GM12878 (cell line): ENCODE measurements around the gene ANKAR. TPM values are rescaled to one million over a fixed set of nuclear protein-coding genes. Genes with fewer than 3 reads are reported as not detected.

Source experiments
- ATAC-seq: fragments of 200-7000 bp; cut with Tn5 transposase; 3 replicates; pipeline ENCODE4 v1.9.1; 2020; ENCODE audit warnings: mild to moderate bottlenecking, moderate library complexity
- BruUV-seq: library from RNA; stranded (reverse); fragments of 400-500 nt; replicated peaks from 2 replicates; lab custom pipeline; 2021; lab: Mats Ljungman, UMichigan
- CTCF ChIA-PET: fragments of 300-600 bp; sonication (Branson Sonifier 250); formaldehyde crosslinking; extraction: SDS; loops from one replicate; lab custom pipeline; 2021; ENCODE audit warnings: inconsistent platforms; lab: Yijun Ruan, JAX
- POLR2A ChIA-PET: fragments of 350-600 bp; formaldehyde crosslinking; extraction: SDS; loops from one replicate; lab custom pipeline; 2021; ENCODE audit warnings: inconsistent platforms; lab: Charles Lee
- RAD21 ChIA-PET: fragments of 300-600 bp; sonication (Branson Sonifier 250); formaldehyde crosslinking; loops from one replicate; lab custom pipeline; 2023; ENCODE audit warnings: antibody characterized with exemption; ENCODE audit not compliant: unreplicated experiment; lab: Charles Lee
- SMC1A ChIA-PET: fragments of 300-600 bp; sonication (Branson Sonifier 250); formaldehyde crosslinking; loops from one replicate; lab custom pipeline; 2023; ENCODE audit not compliant: unreplicated experiment, uncharacterized antibody; lab: Charles Lee
- DNase-seq: peaks from one replicate; pipeline ENCODE4 v3.0.0-alpha.2; 2011; ENCODE audit warnings: low read depth, low spot score
- FAIRE-seq: peaks from 3 replicates; lab custom pipeline; 2011; peaks lifted over from hg19 to GRCh38; lab: Jason Lieb, UNC
- H2AFZ ChIP-seq: 2 replicates; pipeline ENCODE4 v1.6.0; 2011; ENCODE audit warnings: low read depth, low read length, control low read depth; ENCODE audit not compliant: control insufficient read depth
- H3K27ac ChIP-seq: 2 replicates; pipeline ENCODE4 v1.5.1; 2011; ENCODE audit warnings: control low read depth; ENCODE audit not compliant: control insufficient read depth, insufficient read depth
- H3K27me3 ChIP-seq, 2 experiments: replicated peaks in 1 of 2; 2 replicates each; pipeline versions ENCODE4 v1.6.0 to v1.6.1; 2011; ENCODE audit warnings: low read length in 1 of 2; ENCODE audit not compliant: control insufficient read depth in 2 of 2, insufficient read depth in 2 of 2
- H3K36me3 ChIP-seq, 2 experiments: 2 replicates each; pipeline ENCODE4 v1.5.1; 2011; ENCODE audit warnings: low read length in 1 of 2; ENCODE audit not compliant: control insufficient read depth in 2 of 2, insufficient read depth in 2 of 2
- H3K4me1 ChIP-seq: 2 replicates; pipeline ENCODE4 v1.6.1; 2011; ENCODE audit warnings: mild to moderate bottlenecking, low read length, moderate library complexity, mixed read lengths; ENCODE audit not compliant: control insufficient read depth, insufficient read depth
- H3K4me2 ChIP-seq: 2 replicates; pipeline ENCODE4 v1.6.0; 2011; ENCODE audit warnings: control low read depth; ENCODE audit not compliant: control insufficient read depth, insufficient read depth
- H3K4me3 ChIP-seq: fragments of 200-600 bp; sonication (generic); 2 replicates; pipeline ENCODE4 v1.5.1; 2016
- H3K79me2 ChIP-seq: 2 replicates; pipeline ENCODE4 v1.6.0; 2011; ENCODE audit warnings: low read length; ENCODE audit not compliant: control insufficient read depth, insufficient read depth
- H3K9ac ChIP-seq: 2 replicates; pipeline ENCODE4 v1.8.0; 2011; ENCODE audit warnings: low read length, control low read depth, mixed read lengths; ENCODE audit not compliant: control insufficient read depth, insufficient read depth
- H3K9me3 ChIP-seq: replicated peaks from 3 replicates; pipeline ENCODE4 v1.5.1; 2011; ENCODE audit warnings: mild to moderate bottlenecking, low read length; ENCODE audit not compliant: control insufficient read depth, insufficient read depth
- H4K20me1 ChIP-seq: 2 replicates; pipeline ENCODE4 v1.6.0; 2011; ENCODE audit not compliant: control insufficient read depth, insufficient read depth
- CBX5 ChIP-seq: sonication (generic); IDR thresholded peaks from 2 replicates; pipeline ENCODE4 v1.6.1; 2016; ENCODE audit warnings: low read depth, moderate library complexity, mild to moderate bottlenecking, inconsistent platforms
- LARP7 ChIP-seq: fragments of 450-650 bp; IDR thresholded peaks from 2 replicates; pipeline ENCODE4 v1.6.1; 2017; ENCODE audit warnings: mild to moderate bottlenecking
- MAX ChIP-seq: IDR thresholded peaks from 2 replicates; pipeline ENCODE4 v1.6.1; 2012; ENCODE audit warnings: low read depth, low read length, improper control_type of control experiment
- MEF2B ChIP-seq: fragments of 450-650 bp; IDR thresholded peaks from 2 replicates; pipeline ENCODE4 v1.6.1; 2018; ENCODE audit warnings: mild to moderate bottlenecking, moderate library complexity; ENCODE audit not compliant: partially characterized antibody, poor library complexity, severe bottlenecking
- NFIC ChIP-seq: IDR thresholded peaks from 2 replicates; pipeline ENCODE4 v1.6.1; 2012; ENCODE audit warnings: low read depth, mild to moderate bottlenecking, inconsistent platforms, low read length, moderate library complexity
- RAD51 ChIP-seq: fragments of 450-650 bp; IDR thresholded peaks from 2 replicates; pipeline ENCODE4 v1.6.1; 2016; ENCODE audit warnings: moderate library complexity, mild to moderate bottlenecking, inconsistent platforms
- RB1 ChIP-seq: fragments of 450-650 bp; formaldehyde crosslinking; IDR thresholded peaks from 2 replicates; pipeline ENCODE4 v1.6.1; 2017; ENCODE audit warnings: mild to moderate bottlenecking, borderline replicate concordance
- SPI1 ChIP-seq: IDR thresholded peaks from 2 replicates; pipeline ENCODE4 v1.6.1; 2011; ENCODE audit warnings: low read depth, mild to moderate bottlenecking, low read length, moderate library complexity, borderline replicate concordance; ENCODE audit not compliant: insufficient read depth
- WGBS: methylation state at CpG from one replicate; pipeline ENCODE4 v1.1.6; 2016; ENCODE audit warnings: low lambda C conversion rate; ENCODE audit not compliant: insufficient replicate concordance, insufficient coverage; ENCODE audit errors: missing lambda C conversion rate; 5-methylcytosine and 5-hydroxymethylcytosine counted together
- in situ Hi-C: fragments of 300-500 bp; cut with MboI; formaldehyde crosslinking; loops from 9 replicates; pipeline ENCODE4 v1.14.3; 2018; ENCODE audit warnings: mixed read lengths
- intact Hi-C: fragments of 100-400 bp; cut with micrococcal nuclease; formaldehyde crosslinking; loops from one replicate; pipeline ENCODE4 v1.14.2; 2022; ENCODE audit not compliant: unreplicated experiment
- polyA plus RNA-seq, 11 experiments: library from polyadenylated mRNA; depleted of rRNA in 4 of 11; unstranded in 6 of 11; stranded (reverse) in 5 of 11; fragments of >200 nt; fragmentation: Nextera tagmentation in 4 of 11; fragmentation: Illumina TruSeq in 1 of 11; extraction: Ambion mirVana in 4 of 11; extraction: Trizol in 1 of 11; gene quantifications; 1 replicate in 1 of 11; 2 replicates in 10 of 11; pipeline versions ENCODE4 v1.2.1 to v1.2.3, GENCODE V29; 2011 to 2016; ENCODE audit warnings: inconsistent platforms in 2 of 11, missing spikeins in 2 of 11, low read depth in 1 of 11
- total RNA-seq, 4 experiments: library from RNA; depleted of rRNA in 3 of 4; stranded (reverse); fragments of >200 nt in 3 of 4; fragmentation: Illumina TruSeq in 1 of 4; extraction: Trizol in 1 of 4; gene quantifications; 2 replicates each; pipeline versions ENCODE4 v1.2.1 to v1.2.3, GENCODE V29; 2013 to 2021

The ANKAR gene
- total and polyA plus RNA-seq, 10 of the 15 experiments (the other 5 are each of a cell fraction or from before 2014, with no cell fraction given) = 1.3 to 4.2 (median 2.7) TPM

- DNase-seq (no peak), FAIRE-seq (no peak), ATAC-seq (no peak)
- WGBS = 100% methylated on average over 3 of the region's 3 CpGs
- BruUV-seq = no TSS peak
- H4K20me1 ChIP-seq = no peaks in the 10 kb centered on the region
- H3K9ac ChIP-seq = no peak overlapping the region
- POLR2A ChIA-PET = interaction anchor here (0.9 to 1.4 kb wide), 4 partner anchors 13 to 35 kb away, joined by 3 read pairs; partner anchors contain the start of gene ASNSD1
- no peaks in the 10 kb centered on the region for H3K27me3 ChIP-seq
- no peaks in the 10 kb centered on the region for H3K79me2 ChIP-seq
- no peaks in the 10 kb centered on the region for H3K36me3 ChIP-seq
- SMC1A ChIA-PET = interaction anchor here (0.7 to 3.5 kb wide), 17 partner anchors 9 to 681 kb away, joined by 3 to 45 read pairs (median 6); partner anchors contain the start of genes ANKAR, ASNSD1 and OSGEPL1
- H2AFZ ChIP-seq = no peak overlapping the region
- no peak for TF ChIP-seq LARP7
- no peak for TF ChIP-seq MAX
- TF ChIP-seq RAD51 = no peak
- no peak for TF ChIP-seq SPI1
- no peak for TF ChIP-seq RB1
- TF ChIP-seq NFIC = no peak
- TF ChIP-seq MEF2B = no peak
- TF ChIP-seq CBX5 = no peak
- intact Hi-C loops = no loop called here
- no peak overlapping the region for H3K4me2 ChIP-seq
- H3K4me1 ChIP-seq = no peaks in the 10 kb centered on the region
- H3K27ac ChIP-seq = no peak overlapping the region
- RAD21 ChIA-PET = interaction anchor here (1.2 to 2.5 kb wide), 7 partner anchors 12 to 66 kb away, joined by 3 to 10 read pairs (median 4); partner anchors contain the start of genes ANKAR, ASNSD1 and OSGEPL1
- in situ Hi-C loops = no loop called here
- no peak overlapping the region for H3K4me3 ChIP-seq
- CTCF ChIA-PET = interaction anchor here (0.6 to 7.0 kb wide), 15 partner anchors 10 to 717 kb away, joined by 3 to 112 read pairs (median 4); partner anchors contain the start of genes ANKAR, ASNSD1, HIBCH and OSGEPL1
- no peaks in the 10 kb centered on the region for H3K9me3 ChIP-seq
Measured at GRCh38 chr2:189696223-189696622, 21.8 kb downstream of the ANKAR start.
